HG02678 (cell line): ENCODE results near the gene APBB2.
"Not testable (repeated sequence)": the region's sequence is repeated elsewhere in the genome, so short reads cannot be mapped to it uniquely, and the experiment has no call there.

ENCODE experiments used
- ATAC-seq: cut with Tn5 transposase; IDR thresholded peaks from one replicate; pipeline ENCODE4 v1.9.1; 2021; ENCODE audit warnings: mild to moderate bottlenecking, moderate library complexity; ENCODE audit not compliant: unreplicated experiment

APBB2 gene

GRCh38 chr4:40916880-40917279 lies 297.5 kb downstream of the APBB2 start:
- no peak for ATAC-seq

- ATAC-seq: no peak
Measured at GRCh38 chr4:40916218-40916555, 298.2 kb downstream of the APBB2 start.

DNA sequence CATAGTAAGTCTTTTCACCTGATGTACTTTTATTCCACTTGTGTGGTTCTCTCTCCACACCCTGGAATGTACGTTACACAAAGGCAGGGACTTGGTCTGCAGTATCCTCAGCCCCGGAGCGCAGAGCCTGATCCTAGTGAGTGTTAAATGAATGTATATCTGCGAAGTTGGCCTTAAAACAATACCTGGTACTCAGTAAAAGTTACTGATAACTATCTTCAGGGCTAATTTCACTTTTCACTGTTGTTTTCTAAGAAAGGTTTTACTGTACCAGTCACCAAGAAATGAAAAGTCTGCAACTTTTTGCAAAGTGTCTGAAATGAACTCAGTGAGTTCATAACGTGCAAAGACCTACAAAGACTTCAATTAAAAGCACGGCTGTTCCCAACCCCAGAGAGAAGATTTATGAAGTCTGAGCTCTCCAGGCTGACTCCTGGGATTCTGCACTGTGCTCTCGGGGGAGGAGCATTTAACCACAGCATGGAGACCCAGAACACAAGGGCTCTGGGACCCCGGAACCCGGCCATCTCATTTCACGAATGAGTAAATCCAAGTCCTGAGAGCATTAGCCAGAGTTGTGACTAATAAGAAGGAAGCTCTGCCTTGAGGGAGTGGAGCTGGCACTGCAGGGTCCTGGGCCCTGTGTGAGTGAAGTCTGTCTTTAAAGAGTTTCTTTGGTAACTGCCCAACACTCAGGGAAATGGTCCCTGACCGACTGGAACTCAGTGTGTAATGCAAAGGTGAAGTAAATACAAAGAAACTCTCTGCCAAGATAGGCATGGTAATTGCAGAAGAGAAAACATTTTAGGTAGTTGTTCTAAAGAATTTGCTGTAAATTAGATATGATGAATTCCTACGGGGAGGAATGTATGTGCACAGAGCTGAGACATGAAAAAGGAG lies 298.8 kb downstream of the APBB2 start:
- ATAC-seq: no peak

GRCh38 chr4:40912460-40913184 lies 301.7 kb downstream of the APBB2 start:
- ATAC-seq: no peak

DNA sequence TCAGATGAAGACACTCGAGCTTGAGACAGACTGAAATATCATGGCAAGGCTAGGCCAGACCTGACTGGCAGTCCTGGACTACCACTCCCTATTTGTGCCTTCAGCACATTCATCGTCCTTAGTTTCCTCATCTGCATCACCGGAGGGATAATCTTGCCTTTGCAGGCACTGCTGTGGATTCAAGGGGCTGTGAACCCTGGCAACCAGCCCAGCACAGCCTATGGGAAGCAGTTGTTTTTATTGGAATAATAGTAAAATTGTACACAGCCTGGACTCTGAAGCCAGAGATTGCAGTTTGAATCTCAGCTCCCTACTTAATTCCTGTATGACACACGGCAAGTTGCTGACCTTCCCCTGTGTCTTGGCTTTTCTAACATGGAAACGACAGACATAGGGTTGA lies 303.6 kb downstream of the APBB2 start:
- no peak for ATAC-seq

DNA sequence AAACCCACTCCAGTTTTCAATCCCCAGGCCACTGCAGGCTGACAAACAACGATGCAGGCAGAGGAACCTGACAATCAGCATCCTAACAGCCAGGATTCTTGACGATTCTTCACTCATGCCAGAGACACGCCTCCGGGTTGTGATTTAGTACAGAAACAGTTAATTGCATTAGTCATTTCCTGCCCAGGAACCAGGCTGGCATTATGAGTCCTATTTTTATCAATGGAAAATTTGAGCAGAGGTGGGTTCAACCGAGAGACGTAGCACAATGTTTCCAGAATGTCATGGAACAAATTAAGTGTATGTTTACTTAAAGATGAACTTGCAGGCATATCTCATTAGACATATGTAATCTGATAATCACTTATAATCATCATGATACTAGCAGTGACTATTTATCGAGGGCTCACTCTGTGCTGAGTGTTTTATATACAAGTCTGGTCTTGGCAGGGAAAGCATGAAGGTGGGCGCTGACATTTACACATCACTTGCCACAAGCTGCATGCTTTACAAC lies 304.9 kb downstream of the APBB2 start:
- no peak for ATAC-seq

DNA sequence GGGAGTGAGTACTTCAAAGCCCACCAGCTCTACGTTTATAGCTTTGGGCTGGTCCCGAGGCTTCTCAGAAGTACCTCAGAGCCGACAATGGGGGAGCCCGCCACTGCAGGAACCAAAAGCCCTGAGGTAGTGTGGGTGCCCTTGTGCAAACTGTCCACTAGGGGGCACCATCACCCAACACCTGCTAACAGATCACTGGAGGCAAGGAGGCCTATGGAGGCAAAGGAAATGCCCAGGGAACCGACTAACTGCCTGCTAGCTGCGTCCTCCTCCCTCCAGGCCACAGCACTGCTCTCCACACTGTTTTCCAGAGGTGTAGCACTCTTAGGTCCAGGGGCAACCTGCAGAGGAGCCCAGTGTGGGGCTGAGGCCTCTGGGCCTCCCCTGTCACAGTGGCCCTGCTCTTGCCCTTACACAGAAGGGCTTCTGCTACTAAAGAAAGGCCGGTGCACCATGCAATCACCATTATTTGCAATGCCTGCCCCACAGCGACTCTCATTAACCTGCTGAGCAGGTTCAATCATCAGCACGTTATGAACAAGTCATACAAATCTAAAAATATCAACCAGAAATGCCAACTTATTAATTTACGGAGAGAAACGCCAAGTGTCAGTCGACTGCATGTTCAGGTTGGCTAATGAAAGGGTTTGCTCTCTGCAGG lies 305.5 kb downstream of the APBB2 start:
- peak; percentile 95 for ATAC-seq

GRCh38 chr4:40908297-40908696 lies 306.0 kb downstream of the APBB2 start:
- peak; percentile 10 for ATAC-seq

DNA sequence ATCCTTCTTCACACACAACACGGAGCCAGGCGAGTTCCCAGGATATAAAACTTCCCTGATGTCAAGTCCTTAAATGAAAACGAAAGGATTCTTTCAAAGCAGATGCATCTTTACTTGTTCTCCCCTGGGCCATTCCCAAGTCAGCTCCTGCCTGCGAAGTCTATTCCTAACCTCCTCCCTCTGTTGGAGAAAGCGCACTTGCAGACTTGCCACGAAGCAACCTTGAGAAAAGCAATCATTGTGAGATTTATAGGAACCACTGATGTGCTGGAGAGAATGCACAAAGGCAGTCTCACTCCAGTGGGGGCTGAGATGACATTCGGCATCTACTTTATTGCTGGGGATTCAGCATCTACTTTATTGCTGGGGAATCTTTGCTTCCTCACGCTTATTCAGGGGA lies 308.9 kb downstream of the APBB2 start:
- no peak for ATAC-seq

DNA sequence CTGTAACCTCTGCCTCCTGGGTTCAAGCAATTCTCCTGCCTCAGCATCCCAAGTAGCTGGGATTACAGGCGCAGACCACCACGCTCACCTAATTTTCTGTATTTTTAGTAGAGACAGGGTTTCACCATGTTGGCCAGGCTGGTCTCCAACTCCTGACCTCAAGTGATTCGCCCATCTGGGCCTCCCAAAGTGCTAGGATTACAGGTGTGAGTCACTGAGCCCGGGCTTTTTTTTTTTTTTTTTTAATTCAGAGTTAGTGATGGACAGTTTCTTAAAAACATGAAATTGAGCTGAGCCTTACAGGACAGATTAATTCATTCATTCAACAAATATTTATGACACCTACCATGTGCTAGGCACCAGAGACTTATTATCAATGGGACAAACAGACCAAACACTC lies 313.8 kb downstream of the APBB2 start:
- not testable (repeated sequence) for ATAC-seq

- peak; percentile 68 for ATAC-seq
Measured at GRCh38 chr4:40897557-40898203, 316.7 kb downstream of the APBB2 start.

GRCh38 chr4:40890764-40891163 lies 323.6 kb downstream of the APBB2 start:
- no peak for ATAC-seq

DNA sequence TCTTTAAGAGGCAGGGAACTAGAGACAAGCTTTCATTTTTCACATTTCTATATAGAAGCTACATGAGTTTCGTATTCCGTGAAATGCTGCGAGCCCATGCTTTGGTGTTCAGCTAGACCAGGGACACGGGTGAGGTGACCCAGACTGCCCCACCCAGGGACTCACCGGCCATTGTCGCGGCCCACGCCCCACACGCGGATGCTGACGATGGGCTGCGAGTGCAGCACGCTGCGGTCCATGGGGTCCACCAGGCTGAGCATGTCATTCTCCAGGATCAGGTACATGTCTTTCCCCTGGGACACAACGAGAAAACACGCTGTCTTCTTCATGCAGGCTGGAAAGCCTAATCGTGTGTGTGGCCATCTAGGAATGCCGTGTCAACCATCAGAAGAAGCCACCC lies 324.1 kb downstream of the APBB2 start:
- no peak for ATAC-seq

GRCh38 chr4:40888933-40889332 lies 325.4 kb downstream of the APBB2 start:
- ATAC-seq: no peak

GRCh38 chr4:40887764-40888131 lies 326.6 kb downstream of the APBB2 start:
- ATAC-seq: no peak

GRCh38 chr4:40886931-40887763 lies 327.2 kb downstream of the APBB2 start:
- no peak for ATAC-seq

DNA sequence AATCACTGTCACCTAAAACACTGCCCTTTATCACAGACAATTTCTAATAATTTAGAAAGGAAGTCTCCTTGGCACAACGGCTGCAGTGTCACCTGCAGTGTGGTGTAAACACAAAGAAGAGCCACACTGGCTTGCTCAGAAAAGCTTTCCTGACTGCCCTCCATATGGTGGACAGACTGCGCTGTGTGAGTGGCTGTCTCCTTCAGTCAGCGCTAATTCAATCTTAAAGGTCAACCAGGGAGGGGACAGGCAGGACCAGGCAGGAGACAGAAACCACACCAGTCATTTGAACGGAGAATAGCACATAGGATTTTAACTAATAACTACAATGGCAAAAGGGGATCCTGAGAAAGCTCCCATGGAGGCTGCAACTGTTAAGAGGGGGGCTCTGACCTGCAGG lies 332.5 kb downstream of the APBB2 start:
- no peak for ATAC-seq

DNA sequence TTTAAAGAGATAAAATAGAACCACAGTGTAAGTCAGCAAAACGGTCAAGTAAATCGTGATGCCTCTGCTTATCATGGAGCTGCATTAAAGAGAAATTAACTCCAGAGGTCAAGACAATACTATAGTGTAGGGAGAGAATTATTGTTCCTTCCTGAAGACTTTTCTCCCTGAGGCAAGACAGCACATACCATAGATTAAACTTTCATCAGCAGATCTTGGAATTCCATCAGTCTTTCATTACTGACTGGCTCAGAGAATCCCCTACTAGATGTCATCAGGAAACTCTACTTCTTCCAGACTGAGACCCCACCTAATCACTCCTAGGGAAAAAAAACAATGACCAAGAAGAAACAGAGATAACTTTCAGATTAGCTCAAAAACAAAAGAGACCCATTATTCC lies 333.2 kb downstream of the APBB2 start:
- no peak for ATAC-seq

DNA sequence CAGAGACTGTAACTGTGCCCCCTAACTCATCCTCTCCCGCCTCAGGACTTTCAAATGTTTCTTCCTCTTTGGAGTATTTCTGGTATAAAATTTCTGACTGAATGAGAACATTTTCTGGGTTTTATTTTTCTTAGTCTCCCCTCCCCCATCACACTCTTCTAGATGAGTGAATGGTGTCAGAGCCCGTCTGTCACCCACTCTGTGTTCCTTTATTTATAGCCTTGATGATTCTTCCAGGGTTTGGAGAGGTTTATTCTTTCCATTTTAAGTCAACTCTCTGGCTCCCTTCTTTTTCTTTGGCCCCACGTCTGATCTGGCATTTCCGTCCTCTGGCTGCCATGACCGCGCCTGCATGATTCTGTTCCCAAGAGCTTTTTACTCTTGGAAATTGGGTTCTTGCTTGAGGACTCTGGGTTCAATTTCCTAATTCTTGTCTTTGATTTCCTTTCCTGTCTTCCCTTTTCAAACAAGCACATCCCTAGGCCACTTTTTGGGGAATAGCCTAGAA lies 335.7 kb downstream of the APBB2 start:
- no peak for ATAC-seq

DNA sequence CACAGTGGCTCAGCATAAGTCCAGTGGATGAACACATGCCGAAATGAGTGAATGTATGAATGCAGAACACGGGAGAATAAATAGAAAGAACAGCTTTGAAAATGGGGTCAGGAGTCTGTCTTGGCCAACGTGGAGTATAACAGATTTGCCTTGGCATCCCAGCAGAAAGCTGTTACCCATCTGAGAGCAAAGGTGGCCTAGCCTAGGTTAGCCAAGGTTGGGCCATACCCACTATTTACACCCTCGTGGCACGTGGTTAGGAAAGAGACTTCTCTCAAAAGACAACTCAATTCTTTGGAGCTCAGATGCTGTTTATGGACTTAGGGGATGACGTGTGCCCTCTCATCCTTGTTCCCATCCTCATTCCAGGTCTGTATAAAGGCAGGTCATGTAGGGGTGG lies 337.3 kb downstream of the APBB2 start:
- ATAC-seq: no peak
